Esophagus muscularis mucosa (tissue), 4 donors: ENCODE measurements around the gene KHDRBS2. TPM values are rescaled to one million over a fixed set of nuclear protein-coding genes. Genes with fewer than 3 reads are reported as not detected.

Experiments used
- DNase-seq: peaks from one replicate; pipeline ENCODE4 v3.0.0-alpha.2; 2017; ENCODE audit errors: extremely low spot score
- H3K27ac ChIP-seq, 4 donors: fragments of 200-600 bp; sonication (generic); replicated peaks in 1 of 4; 1 replicate in 3 of 4; 2 replicates in 1 of 4; pipeline ENCODE4 v1.5.1; 2016 to 2019; ENCODE audit warnings: mild to moderate bottlenecking in 1 of 4
- H3K27me3 ChIP-seq, 4 donors: fragments of 200-600 bp; sonication (generic); one replicate each; pipeline versions ENCODE4 v1.5.1 to v1.6.0; 2016 to 2019
- H3K36me3 ChIP-seq, 4 donors: fragments of 200-600 bp; sonication (generic); one replicate each; pipeline ENCODE4 v1.5.1; 2016 to 2019
- H3K4me1 ChIP-seq, 4 donors: fragments of 200-600 bp; sonication (generic); one replicate each; pipeline ENCODE4 v1.5.1; 2016 to 2019
- H3K4me3 ChIP-seq, 4 donors: fragments of 200-600 bp; sonication (generic); 1 replicate in 2 of 4; 2 replicates in 2 of 4; pipeline ENCODE4 v1.5.1; 2016 to 2019; ENCODE audit warnings: mild to moderate bottlenecking in 4 of 4, moderate library complexity in 1 of 4
- H3K9me3 ChIP-seq, 4 donors: fragments of 200-600 bp; sonication (generic); 1 replicate in 3 of 4; 2 replicates in 1 of 4; pipeline ENCODE4 v1.5.1; 2016 to 2019
- CTCF ChIP-seq, 3 experiments: fragments of 200-600 bp in 2 of 3; fragments of 450-650 bp in 1 of 3; sonication (generic) in 2 of 3; IDR thresholded peaks; one replicate each; pipeline ENCODE4 v1.5.1; 2017 to 2019; ENCODE audit warnings: antibody characterized with exemption in 3 of 3, mild to moderate bottlenecking in 2 of 3, moderate library complexity in 1 of 3
- EP300 ChIP-seq: sonication (generic); formaldehyde crosslinking; IDR thresholded peaks from one replicate; pipeline ENCODE4 v1.6.1; 2017; ENCODE audit warnings: antibody characterized with exemption
- POLR2A ChIP-seq: fragments of 450-650 bp; IDR thresholded peaks from one replicate; pipeline ENCODE4 v1.6.1; 2017; ENCODE audit warnings: antibody characterized with exemption, moderate library complexity, mild to moderate bottlenecking, low read depth
- POLR2AphosphoS5 ChIP-seq, 2 donors: sonication (generic); formaldehyde crosslinking; IDR thresholded peaks; one replicate each; pipeline ENCODE4 v1.6.1; 2017; ENCODE audit warnings: antibody characterized with exemption in 2 of 2
- WGBS: methylation state at CpG from one replicate; pipeline ENCODE4 v1.1.5; 2018; 5-methylcytosine and 5-hydroxymethylcytosine counted together
- intact Hi-C: fragments of 100-400 bp; cut with DNase I; formaldehyde crosslinking; loops from one replicate; pipeline ENCODE4 v1.15.1; 2023
- total RNA-seq, 4 donors: library from RNA; depleted of rRNA; stranded (reverse); fragments of >200 nt; gene quantifications; one replicate each; pipeline versions ENCODE4 v1.1.0 to v1.2.1, GENCODE V29; 2016

The KHDRBS2 gene
- total RNA-seq, 4 donors from 2014 or later = 0.17 to 1.7 (median 0.32) TPM; not detected in 1

- Histone ChIP-seq H3K27ac (no peak overlapping the region), H3K36me3 (no peaks in the 10 kb centered on the region), H3K4me1 (no peaks in the 10 kb centered on the region), H3K9me3 (no peaks in the 10 kb centered on the region), H3K27me3 (no peaks in the 10 kb centered on the region), H3K4me3 (no peak overlapping the region)
- intact Hi-C loops = no loop called here
- no peak for DNase-seq
- TF ChIP-seq EP300 = no peak
- TF ChIP-seq POLR2AphosphoS5 (IDR thresholded peaks at IDR 0.05) = no peak
- no peak for TF ChIP-seq POLR2A
- no peak for TF ChIP-seq CTCF (IDR thresholded peaks at IDR 0.05)
- 78% methylated on average over 1 of the region's 1 CpG for WGBS
Observed at GRCh38 chr6:62039605-62040004, 246.4 kb downstream of the KHDRBS2 start.

- TF ChIP-seq CTCF (IDR thresholded peaks at IDR 0.05) (no peak), POLR2A (no peak), POLR2AphosphoS5 (IDR thresholded peaks at IDR 0.05) (no peak), EP300 (no peak)
- Histone ChIP-seq H3K9me3 (no peaks in the 10 kb centered on the region), H3K36me3 (no peaks in the 10 kb centered on the region), H3K4me1 (no peaks in the 10 kb centered on the region), H3K27me3 (no peaks in the 10 kb centered on the region), H3K27ac (no peak overlapping the region), H3K4me3 (no peak overlapping the region)
- WGBS = 53% methylated on average over 2 of the region's 2 CpGs
- intact Hi-C loops = no loop called here
- DNase-seq = no peak
Observed at GRCh38 chr6:62037445-62037844, 248.6 kb downstream of the KHDRBS2 start.

- H3K27me3 ChIP-seq = no peaks in the 10 kb centered on the region
- H3K4me3 ChIP-seq = no peak overlapping the region
- H3K9me3 ChIP-seq = no peaks in the 10 kb centered on the region
- no peaks in the 10 kb centered on the region for H3K36me3 ChIP-seq
- no peak overlapping the region for H3K27ac ChIP-seq
- H3K4me1 ChIP-seq = no peaks in the 10 kb centered on the region
- WGBS = 79% methylated on average over 1 of the region's 1 CpG
- intact Hi-C loops = no loop called here
- DNase-seq = no peak
- TF ChIP-seq CTCF (IDR thresholded peaks at IDR 0.05) (no peak), POLR2AphosphoS5 (IDR thresholded peaks at IDR 0.05) (no peak), EP300 (no peak), POLR2A (no peak)
Observed at GRCh38 chr6:62035952-62036351, 250.1 kb downstream of the KHDRBS2 start.

GRCh38 chr6:62013719-62014118 is 272.3 kb downstream of the KHDRBS2 start:
- WGBS = 77% methylated on average over 6 of the region's 6 CpGs
- Histone ChIP-seq H3K27ac (no peak overlapping the region), H3K4me3 (no peak overlapping the region), H3K9me3 (no peaks in the 10 kb centered on the region), H3K27me3 (no peaks in the 10 kb centered on the region), H3K4me1 (no peaks in the 10 kb centered on the region), H3K36me3 (no peaks in the 10 kb centered on the region)
- no peak for DNase-seq
- TF ChIP-seq EP300 = no peak
- TF ChIP-seq POLR2AphosphoS5 (IDR thresholded peaks at IDR 0.05) = no peak
- no peak for TF ChIP-seq CTCF (IDR thresholded peaks at IDR 0.05)
- TF ChIP-seq POLR2A = no peak
- intact Hi-C loops = no loop called here

- Histone ChIP-seq H3K4me1 (no peaks in the 10 kb centered on the region), H3K27me3 (no peaks in the 10 kb centered on the region), H3K9me3 (no peaks in the 10 kb centered on the region), H3K27ac (no peak overlapping the region), H3K4me3 (no peak overlapping the region), H3K36me3 (no peaks in the 10 kb centered on the region)
- TF ChIP-seq CTCF (IDR thresholded peaks at IDR 0.05) = no peak
- no peak for TF ChIP-seq POLR2AphosphoS5 (IDR thresholded peaks at IDR 0.05)
- no peak for TF ChIP-seq EP300
- TF ChIP-seq POLR2A = no peak
- WGBS = 91% methylated on average over 3 of the region's 3 CpGs
- DNase-seq = no peak
- intact Hi-C loops = no loop called here
Observed at GRCh38 chr6:62009445-62009844, 276.6 kb downstream of the KHDRBS2 start.
